Stimulated activated CD8-positive, alpha-beta memory T cell treated with anti-CD3 and anti-CD28 coated beads, Interleukin-15, amount 100 ng/mL, for 1 hour (primary cell): ENCODE results near the gene ST6GAL1.

Experiments
- DNase-seq: peaks from one replicate; pipeline ENCODE4 v3.0.0-alpha.2; 2020; ENCODE audit warnings: low read depth

ST6GAL1 gene

DNA sequence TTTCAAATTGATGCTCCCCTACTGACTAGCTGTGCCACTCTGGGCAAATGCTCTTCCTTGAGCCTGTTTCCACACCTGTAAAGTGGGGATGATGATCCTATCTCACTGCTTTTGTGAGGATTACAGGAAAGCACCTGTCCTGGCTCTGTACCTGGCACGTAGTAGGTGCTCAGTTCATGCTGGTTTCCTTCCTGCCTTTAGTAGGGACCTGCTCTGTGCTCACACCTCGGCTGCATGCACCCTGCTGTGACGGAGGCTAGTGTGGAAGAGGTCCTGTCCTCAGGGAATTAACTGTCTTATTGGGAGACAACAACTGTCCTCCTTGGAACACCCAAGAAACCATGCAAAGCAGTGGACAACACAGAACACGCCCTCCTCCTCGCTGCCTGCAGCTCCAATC is 147.2 kb downstream of the ST6GAL1 start:
- DNase-seq, result no peak

DNA sequence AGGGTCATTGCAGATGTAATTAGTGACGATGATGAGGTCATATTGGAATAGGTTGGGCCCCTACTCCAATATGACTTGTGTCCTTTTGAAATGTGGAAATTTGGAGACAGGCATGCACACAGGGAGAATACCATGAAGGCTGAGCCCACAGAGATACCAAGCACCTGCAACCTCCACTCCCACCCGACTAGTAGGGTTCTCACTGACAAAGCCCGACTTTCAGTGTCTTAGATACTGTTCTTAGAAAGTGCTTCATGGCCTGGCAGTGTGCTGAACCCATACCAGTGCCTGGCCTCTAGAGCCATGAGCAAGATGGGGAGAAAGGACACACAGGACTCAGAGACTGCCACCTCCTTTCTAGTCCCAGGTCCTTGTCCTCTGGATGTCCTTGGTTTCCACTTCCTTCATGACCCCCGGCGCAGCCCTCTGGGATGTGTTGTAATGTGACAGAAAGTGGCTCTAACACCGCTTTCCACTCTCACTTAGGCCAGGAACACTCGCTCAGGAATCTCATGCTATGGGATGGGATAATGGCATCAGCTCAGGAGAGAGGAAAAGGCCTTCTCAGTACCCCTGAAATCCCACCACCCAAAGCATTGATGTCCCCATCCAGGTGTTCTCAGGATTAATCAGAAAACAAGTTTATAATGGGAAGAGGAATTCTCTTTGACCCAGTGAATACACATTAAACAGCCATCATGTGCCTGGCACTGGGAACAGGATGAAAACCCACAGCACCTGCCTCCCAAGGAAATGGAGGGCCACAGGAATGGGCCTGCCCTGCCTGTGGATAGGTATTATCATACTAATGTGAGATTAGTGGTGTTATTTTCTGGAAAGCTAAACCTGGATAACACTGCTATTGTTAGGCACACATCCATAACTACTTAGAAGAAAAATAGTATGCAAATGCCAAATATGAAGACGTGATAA is 149.0 kb downstream of the ST6GAL1 start:
- no peak for DNase-seq

DNA sequence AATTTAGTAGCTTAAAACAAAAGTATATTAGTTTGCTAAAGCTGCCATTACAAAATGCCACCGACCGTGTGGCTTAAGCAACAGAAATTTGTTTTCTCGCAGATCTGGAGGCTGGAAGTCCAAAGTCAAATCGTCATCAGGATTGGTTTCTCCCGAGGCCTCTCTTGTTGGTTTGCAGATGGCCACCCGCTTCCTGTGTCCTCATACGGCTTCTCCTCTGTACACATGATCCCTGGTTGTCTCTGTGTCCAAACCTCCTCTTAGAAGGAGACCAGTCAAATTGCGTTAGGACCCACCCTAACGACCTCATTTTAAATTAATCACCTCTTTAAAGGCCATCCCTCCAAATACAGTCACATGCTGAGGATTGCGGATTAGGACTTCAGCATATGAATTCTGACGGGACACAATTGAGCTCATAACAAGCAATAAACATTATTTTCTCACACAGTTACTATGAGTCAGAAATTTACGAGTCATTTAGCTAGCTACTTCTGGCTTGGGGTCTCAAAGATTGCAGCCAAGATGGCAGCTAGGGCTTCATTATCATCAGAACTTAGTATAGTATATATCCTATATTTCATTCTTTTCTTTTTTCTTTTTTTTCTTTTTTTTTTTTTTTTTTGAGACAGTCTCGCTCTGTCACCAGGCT is 150.6 kb downstream of the ST6GAL1 start:
- DNase-seq, result no peak

DNA sequence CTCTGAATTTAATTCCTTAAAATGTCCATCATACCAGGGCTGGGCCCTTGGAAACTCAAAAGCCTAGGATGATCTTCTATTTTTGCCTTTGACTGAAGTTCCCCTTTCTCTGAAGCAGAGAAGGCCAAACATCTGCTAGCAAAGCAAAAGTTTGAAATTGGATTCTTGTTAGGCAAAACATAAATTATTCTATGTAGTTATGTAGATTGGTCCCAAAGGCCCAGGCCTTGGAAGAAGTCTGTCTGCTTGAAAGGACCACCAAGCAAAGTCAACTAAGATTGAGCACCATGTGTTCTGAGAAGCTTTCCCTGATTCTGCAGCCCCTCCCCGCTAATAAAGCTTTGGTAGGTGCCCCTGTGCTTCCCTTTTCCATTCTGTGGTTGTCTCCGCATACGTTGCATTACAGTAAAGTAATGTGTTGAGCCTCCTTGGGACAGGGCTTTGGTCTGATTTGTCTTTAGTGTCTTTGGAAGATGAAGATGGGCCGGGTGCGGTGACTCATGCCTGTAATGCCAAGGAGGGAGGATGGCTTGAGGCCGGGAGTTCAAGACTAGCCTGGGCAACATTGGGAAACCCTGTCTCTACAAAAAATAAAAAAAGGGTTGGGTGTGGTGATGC is 152.5 kb downstream of the ST6GAL1 start:
- DNase-seq, result no peak

DNA sequence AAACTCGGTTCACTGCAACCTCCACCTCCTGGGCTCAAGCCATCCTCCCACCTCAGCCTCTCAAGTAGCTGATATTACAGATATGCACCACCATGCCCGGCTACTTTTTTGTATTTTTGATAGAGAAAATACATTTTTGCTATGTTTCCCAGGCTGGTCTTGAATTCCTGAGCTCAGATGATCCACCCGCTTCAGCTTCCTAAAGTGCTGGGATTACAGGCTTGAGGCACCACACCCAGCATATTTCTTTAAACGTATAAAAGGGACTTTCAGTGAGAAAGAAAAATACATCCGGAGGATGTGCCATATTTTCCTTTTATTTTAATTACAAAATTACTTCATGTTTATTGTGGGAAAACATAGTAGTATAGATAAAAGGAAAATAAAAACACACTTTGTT is 153.8 kb downstream of the ST6GAL1 start:
- no peak for DNase-seq

DNA sequence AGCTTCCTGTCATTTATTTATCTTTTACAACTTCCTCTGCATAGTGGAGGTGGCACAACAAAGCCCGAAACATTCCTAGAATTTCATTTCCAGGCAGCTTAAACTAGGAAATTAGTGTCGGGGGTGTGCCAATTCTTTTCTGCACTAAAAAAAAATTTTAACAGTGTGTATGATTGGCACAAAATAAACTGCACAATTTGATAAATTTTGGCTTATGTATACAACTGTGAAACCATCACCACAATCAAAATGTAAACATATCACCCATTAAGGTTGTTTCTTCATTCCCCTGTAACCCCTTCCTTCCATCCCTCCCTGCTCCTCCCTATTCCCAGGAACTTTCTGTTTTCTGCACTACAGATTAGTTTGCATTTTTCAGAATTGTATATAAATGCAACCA is 154.3 kb downstream of the ST6GAL1 start:
- DNase-seq, result no peak

DNA sequence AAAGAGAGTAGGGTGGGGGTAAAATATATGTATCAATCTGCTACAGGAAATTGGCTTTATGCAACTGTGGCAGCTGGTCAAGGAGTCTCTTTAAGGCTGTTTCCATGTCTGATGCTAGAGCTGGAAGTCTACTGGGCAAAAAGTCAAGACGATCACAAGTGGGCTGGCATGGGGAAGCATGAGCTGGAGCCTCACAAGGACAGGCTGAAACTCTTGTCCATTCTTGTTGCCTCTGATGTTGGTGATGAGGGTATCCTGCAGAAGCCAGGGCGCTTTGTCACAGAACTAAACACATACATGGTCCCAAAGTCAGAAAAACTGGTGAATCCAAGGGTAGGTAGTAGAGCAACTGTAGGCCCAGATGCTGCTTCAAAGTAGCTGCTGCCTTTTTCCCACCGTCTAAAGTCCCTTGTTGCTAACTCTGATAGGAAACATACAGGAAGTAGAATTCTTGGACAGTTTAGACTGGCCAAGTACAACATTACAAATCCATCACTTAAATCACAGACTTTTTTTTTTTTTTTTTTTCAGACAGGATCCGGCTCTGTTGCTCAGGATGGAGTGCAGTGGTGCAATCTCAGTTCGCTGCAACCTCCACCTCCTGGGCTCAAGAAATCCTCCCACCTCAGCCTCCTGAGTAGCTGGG is 154.8 kb downstream of the ST6GAL1 start:
- no peak for DNase-seq

DNA sequence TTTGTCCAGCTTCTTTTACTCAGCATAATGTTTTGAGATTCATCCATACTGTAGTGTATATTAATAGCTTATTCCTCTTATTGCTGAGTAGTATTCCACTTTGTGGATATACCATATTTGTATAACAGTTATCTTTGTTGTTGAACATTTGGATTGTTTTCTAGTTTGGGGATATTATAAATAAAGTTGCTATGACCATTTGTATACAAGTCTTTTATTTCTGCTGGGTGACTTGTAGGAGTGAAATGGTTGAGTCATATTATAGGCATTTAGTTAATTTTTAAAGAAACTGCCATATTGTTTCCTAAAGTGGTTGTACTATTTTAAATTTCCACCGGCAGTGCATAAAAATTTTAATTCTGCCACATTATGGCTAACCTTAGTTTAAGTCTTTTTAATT is 155.6 kb downstream of the ST6GAL1 start:
- no peak for DNase-seq

DNA sequence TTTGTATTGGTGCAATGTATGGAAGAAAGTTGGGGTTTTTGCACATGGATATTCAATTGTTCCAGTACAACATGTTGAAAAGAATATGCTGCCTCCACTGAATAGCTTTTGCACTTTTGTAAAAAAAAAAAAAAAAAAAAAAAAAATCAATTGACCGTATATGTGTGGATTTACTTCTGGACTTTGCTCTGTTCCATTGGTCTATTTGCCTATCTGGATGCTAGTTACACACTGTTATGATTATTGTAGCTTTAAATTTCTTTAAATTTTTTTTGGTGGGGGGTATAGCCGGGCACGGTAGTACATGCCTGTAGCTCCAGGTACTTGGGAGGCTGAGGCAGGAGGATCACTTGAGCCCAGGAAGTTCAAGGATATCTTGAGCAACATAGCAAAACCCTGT is 156.5 kb downstream of the ST6GAL1 start:
- no peak for DNase-seq

DNA sequence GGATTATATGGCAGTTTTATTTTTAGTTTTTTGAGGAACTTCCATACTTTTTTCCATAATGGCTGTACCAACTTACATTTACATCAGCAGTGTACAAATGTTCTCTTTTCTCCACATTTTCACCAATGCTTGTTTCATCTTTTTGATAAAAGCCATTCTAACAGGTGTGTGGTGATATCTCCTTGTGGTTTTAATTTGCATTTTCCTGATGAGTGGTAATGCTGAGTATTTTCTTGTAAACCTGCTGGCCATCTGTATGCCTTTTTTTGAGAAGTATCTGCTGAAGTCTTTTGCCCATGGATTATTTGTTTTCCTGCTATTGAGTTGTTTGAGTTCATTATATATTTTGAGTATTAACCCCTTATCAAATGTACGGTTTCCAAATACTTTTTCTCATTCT is 158.4 kb downstream of the ST6GAL1 start:
- no peak for DNase-seq

DNA sequence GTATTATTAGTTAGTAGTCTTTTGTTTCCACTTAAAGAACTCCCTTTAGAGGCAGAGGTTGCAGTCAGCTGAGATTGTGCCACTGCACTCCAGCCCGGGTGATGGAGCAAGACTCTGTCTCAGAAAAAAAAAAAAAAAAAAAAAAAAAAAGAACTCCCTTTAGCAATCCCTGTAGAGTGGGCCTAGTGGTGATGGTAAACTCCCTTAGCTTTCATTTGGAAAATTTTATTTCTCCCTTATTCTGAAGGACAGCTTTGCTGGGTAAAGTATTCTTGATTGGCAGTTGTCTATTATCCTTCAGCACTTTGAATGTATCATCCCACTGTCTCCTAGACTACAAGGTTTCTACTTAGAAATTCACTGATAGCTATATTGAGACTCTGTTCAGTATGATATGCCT is 163.0 kb downstream of the ST6GAL1 start:
- DNase-seq, result no peak

DNA sequence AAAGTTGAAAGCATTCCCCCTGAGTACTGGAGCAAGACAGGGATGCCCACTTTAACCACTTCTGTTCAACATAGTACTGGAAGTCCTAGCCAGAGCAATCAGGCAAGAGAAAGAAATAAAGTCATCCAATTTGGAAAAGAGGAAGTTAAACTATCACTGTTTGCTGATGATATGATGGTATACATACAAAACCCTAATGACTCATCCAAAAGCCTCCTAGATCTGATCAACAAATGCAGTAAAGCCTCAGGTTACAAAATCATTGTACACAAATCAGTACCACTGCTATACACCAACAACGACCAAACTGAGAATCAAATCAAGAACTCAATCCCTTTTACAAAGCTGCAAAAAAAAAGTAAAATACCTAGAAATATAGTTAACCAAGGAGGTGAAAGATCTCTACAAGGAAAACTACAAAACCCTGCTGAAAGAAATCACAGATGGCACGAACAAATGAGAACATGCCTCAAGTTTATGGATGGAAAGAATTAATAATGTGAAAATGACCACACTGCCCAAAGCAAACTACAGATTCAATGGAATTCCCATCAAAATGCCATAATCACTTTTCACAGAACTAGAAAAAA is 168.7 kb downstream of the ST6GAL1 start:
- DNase-seq, result no peak

DNA sequence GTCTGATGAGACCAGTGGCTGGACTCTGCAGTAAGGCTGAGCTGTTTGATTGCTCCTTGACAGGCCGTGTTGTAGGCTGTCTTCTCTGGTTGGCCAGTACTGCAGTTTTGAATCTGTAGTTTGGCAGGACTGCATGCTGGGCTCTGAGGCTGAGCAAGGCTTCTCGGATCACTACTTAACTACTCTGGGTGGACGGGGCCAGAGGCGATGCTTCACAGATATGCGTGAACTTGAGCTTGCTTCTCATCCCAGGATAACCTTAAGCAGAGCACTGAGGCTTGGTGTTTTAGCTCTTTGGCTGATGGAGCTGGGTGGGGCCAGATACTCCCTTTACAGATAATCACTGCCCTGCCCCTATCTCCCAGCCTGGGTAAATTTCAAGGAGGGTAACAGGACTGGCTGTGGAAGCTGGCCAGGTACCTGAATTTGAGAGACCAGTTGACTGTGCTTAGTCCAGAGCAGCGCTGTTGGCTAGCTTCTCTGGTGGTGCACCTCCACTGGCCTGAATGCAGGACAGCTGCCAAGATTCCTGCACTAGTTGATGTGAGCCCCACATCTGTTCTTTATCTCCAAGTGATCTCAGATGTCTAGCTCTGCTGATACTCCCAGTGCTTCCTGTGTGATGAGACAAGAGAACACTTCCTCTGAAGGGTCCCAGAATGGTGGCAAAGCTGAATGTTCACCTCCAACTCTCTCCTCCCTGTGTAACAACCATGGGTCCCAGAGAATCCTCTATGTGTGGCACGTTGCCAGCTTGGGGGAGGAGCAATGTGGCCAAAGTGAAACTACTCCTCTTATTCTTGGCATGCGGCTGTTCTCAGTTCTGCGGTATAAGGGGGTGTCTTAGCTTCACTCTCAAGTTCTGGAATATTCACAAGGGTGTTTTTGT is 171.1 kb downstream of the ST6GAL1 start:
- DNase-seq, result peak; percentile 28

DNA sequence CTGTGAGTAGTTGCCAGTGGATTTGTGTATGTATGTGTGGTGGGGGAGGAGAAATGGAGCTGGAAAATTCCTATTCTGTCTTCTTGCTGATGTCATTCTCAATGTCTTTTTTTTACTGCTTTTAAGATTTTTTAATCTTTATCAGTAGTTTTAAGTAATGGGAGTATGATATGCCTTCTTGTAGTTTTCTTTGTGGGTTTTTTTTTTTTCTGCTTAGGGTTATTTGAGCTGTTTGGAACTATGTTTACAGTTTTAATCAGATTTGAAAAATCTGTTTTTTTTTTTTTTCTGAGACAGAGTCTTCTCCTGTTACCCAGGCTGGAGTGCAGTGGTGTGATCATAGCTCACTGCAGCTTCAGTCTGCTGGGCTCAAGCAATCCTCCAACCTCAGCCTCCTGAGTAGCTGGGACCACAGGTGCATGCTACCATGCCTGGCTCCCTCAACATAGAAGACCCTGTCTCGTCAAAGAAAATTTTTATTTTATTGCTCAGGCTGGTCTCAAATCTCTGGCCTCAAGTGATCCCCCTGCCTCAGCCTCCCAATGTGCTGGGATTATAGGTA is 171.8 kb downstream of the ST6GAL1 start:
- DNase-seq, result no peak

DNA sequence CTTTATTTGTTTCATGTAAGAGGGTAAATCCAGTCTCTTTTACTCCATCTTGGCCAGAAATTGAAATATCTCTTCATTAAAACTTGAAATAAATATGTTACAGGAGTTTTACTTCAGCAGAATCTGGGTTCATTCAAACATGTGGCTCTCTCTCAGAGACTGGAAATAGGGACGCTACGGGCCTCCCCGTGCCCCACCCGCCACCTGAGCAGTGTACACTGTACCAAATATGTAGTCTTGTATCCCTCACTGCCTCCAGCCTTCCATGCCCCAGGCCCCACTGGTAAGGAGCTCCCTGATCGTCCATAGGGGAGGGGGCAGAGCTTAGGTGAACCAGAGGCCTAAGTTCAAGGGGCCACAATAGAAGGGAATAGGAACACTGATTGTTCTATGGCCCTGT is 172.9 kb downstream of the ST6GAL1 start:
- no peak for DNase-seq

DNA sequence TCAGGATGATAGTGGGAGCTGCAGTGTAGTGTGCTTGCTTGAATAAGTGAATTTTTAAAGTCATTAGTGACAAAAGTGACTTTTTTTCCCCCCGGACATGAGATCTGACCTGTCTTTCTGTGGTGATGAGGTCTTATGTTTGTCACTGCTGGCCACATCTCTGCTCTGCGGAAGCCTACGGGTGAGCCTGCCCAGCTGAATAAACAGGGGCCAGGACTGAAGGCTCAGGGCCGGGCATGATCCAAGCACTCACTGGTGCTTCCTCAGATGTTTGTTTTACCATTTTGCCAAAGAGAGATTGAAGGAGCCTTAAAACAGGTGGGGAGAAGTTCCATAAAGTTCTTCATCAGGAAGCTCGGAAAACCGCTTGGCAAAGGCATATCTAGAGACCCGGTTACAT is 174.0 kb downstream of the ST6GAL1 start:
- no peak for DNase-seq

DNA sequence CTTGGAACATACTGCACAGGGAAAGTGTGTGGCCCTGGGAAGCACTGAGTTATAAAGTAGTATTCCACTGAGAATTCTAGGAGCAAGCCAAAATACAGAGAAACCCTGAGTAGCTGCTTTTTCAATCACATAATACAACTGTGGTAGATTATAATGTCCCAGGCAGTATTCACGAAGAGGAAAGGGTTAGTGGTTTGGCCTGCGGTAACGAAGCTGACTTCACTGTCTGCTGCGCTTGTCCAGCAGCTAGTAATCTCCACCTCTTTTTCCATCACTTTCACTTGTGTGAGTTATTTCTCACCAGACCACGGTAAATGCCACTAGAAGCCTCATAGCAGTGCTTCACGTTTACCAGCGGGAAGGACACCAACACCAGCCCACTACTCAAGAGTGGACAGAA is 174.6 kb downstream of the ST6GAL1 start:
- DNase-seq, result no peak

DNA sequence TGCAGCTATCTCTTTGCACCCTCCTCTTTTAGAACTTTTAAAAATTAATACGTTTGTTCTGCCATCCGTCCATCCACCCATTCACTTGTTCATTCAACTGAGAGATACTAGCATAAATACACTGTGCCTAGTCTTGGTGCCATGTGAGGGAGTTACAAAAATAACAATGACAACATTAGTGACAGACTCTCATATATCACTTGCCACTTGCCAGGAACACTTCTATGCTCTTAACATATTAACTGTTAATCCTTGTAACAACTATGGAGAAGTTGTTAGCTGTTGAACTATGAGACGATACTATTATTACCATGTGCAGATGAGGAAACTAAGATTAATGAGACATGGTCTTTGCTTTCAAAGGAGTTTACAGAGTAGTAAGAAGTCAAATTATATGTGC is 175.4 kb downstream of the ST6GAL1 start:
- no peak for DNase-seq

DNA sequence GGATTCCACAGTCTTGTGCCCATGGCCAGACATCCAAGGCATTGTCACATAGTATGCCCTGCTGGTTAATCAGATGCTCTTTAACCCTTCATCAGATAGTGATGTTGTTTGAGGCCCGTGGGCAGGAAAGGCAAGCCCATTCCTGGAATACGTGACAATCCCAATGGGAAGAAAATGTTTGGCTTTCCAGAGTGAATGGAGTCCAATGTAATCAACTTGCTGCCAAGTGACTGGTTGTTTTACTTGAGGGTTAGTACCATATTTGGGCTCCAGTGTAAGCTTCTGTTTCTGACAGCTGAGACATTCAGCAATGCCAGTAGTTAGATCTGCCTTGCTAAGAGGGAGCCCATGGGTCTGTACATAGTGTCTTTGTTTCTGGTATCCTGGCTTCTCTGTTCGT is 177.7 kb downstream of the ST6GAL1 start:
- DNase-seq, result no peak

DNA sequence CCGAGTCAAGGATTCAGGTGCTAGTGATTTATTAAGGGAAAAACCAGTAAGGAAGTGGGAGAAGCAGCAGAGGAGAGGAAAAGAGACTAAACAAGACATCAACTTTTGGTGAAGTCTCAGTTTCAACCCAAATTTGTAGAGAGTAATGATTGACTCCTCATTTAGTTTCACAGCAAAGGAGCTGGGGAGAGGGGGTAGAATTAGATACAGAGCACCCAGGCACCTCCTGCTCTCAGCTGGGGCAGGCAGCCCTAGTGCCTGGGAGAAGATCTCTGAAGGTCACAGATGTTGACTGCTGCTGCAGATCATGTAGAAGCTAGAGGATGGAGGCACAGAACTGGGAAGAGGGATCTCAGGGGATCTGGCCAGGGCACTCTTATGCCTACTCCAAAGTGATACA is 179.8 kb downstream of the ST6GAL1 start:
- no peak for DNase-seq
